Activated effector memory CD4-positive, alpha-beta T cell treated with Interleukin-2 at 50 U/mL for 16 hours (primary cell): ENCODE measurements around the gene BLCAP.

Source experiments
- DNase-seq: peaks from one replicate; pipeline ENCODE4 v3.0.0-alpha.2; 2020

Gene BLCAP

GRCh38 chr20:37528446-37529213 lies 954 bp upstream of the BLCAP start:
- no peak for DNase-seq

DNA sequence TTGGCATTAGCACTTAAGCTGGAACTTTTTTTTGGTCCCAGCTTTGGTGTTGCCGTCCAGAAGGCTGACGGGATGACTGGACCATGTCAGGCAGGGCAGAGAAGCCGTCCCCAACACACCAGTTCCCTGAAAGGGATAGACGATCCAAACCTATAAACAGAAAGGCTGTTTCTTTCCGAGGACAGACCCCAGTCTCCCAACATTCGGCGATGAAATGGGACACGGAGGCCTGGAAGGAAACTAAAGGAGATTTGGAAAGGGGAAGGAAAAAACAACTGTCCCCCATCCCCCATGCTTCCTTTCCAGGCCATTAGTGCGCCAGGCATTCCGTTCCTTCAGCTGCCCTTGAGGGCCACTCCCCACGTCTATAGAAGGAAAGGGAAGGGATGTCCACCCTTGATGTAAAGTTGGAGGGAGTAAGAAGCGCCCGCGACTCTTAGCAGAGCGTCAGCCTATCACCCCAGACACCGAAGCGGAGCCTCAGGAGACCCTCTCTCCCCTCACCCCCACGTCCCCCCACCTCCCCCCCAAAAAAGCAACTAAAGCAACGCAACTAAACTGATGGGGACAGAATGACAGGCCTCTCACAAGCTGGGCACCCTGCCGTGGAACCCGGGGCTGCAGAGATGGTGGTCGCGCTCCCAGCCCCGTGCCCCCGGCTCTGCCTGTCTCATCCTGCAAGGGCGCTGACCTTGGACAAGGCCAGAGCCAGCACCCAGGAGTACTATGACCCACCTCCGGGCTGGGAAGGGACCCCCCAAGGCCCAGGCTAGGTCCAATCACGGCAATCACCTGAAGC lies 638 bp downstream of the BLCAP start:
- DNase-seq: no peak

- no peak for DNase-seq
Measured at GRCh38 chr20:37526238-37526838, 1.3 kb downstream of the BLCAP start.

- DNase-seq: no peak
Measured at GRCh38 chr20:37525810-37526209, 1.9 kb downstream of the BLCAP start.

- DNase-seq: no peak
Measured at GRCh38 chr20:37524859-37525708, 2.6 kb downstream of the BLCAP start.

DNA sequence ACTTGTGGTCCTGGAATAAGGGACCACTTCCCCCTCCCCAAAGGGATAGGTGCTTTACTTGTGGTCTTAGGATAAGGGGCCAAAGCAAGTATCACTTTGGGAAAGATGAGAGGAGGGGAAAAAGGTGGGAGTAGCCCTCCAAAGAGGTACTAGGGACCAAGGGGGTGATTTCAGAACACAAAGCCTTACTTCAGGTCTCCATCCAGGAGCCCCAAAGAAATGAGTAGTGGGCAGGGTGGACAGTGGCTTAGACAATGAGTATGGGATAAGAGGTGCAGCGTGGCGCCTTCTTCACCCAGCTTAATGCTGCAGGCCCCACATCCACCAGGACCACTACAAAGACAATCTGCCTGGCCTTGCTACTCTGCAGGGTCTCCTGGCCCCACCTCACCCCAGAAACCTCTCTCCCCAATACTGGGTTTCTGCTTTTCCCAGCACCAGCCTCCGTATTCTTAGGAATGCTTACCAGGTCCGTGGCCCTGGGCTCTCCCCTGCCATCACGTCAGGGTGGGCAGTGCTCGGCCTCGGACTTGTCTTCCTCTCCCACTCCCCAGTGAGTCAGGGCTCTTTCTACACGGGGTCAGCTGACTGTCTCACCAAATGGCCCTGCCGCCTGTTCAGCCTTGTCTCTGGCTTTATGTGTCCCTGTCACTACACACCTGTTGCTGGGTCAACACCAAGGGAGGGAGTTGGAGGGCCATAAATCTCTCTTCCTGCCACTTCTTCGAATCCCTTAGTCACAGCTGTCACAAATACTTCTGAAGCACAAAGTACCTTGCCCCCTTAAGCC lies 3.6 kb downstream of the BLCAP start:
- DNase-seq: no peak

DNA sequence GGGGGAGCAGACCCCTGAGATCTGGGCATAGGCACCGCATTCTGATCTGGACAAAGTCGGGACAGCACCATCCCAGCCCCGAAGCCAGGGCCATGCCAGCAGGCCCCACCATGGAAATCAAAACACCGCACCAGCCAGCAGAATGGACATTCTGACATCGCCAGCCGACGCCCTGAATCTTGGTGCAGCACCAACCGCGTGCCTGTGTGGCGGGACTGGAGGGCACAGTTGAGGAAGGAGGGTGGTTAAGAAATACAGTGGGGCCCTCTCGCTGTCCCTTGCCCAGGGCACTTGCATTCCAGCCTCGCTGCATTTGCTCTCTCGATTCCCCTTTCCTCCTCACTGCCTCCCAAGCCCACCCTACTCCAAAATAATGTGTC lies 4.7 kb downstream of the BLCAP start:
- no peak for DNase-seq

- DNase-seq: no peak
Measured at GRCh38 chr20:37522260-37523011, 5.2 kb downstream of the BLCAP start.

- no peak for DNase-seq
Measured at GRCh38 chr20:37521061-37521771, 6.5 kb downstream of the BLCAP start, which contains the start of gene NNAT. TSS of gene NNAT (plus strand) at chr20:37521250. CDS start at chr20:37521332, 82 bp downstream.

DNA sequence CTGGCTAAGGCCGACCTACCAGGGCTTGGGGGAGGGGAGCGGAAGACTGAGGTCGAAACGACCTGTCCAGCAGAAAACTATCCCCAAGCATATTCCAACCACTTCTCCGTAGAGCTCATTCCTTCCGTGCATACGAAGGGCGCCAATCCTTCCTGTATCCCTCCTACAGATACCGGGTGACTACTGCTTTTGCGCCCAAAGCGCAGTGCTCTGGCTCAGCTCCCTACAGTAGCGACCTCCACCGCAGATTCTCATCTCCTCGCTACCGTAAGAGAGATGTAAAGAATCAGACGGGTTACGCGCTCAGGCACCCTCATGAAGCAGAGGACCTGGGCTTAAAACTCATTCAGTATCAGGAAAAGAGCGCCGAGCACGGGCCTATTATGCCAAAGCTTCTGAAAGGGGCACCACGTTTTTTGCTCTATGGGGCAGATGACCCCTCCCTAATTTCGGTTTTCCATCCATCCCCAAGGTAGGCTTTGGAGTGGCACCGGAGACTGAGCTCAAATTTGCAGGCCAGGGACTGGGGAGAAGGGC lies 7.2 kb downstream of the BLCAP start:
- no peak for DNase-seq

DNA sequence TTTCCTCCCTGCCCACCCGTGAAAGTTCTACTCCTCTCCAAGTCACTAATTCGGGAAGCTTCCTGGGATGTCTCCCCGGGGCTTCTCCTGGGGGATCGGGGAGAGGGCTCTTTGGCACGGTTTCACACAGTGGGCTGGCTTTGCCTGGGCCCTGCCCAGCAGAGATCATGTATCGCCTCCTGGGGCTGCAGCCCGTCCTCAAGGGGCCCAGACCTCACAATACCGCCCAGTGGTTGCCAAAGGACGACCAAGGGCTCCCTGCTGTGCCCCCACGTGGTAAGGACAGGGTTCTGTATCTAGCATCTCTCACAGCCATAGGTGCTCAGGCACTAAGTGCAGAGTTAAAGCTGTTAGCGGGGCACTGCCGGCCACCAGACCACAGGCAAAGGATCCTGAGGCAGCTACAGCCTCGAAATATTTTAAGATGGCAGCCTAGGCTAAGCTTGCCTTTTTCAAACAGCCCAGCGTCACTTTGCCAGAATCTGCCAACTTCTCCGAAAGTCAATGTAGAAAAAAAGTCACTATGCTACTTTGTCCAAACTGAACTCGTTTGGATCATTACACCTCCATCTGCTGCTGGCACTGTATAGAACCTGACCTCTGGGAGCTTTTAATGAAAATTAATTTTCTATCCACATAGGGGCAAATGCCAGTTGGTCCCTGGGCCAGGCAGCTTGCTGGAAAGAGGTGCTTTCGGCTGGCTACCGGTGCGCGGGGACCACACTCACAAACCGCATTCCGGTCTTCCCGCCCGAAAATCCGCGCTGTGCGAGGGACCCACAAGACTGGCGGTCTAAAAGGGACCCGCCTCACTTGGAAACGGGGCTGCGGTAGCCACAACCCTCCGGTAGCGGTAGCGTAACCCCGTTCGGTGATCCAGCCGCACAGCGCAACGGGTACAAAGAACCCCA lies 7.9 kb downstream of the BLCAP start:
- no peak for DNase-seq

- DNase-seq: no peak
Measured at GRCh38 chr20:37518606-37519507, 8.8 kb downstream of the BLCAP start.

GRCh38 chr20:37518059-37518458 lies 9.6 kb downstream of the BLCAP start:
- no peak for DNase-seq

- DNase-seq: no peak
Measured at GRCh38 chr20:37516811-37517750, 10.6 kb downstream of the BLCAP start.

DNA sequence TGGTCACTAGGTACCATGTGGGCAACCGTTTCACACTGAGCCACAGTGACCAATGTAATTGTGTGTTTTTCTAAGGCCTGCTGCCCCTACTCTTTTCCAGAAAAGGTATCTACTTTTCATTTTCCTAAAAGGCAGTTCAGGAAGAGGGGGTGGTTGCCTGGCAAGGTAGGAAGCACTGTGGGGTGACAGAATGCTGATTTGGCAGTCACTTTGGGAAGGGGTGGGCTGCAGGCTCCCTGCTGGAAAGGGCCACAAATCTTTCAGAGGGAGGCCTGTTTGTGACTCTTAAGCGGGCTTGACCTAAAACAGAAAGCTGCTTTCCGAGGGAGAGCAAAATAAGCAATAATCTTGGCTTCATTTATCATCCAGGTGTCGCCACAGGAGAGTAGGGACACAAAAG lies 11.8 kb downstream of the BLCAP start:
- DNase-seq: no peak

- DNase-seq: no peak
Measured at GRCh38 chr20:37513779-37514359, 13.8 kb downstream of the BLCAP start.
